ENCODE data around the gene MRPL20.

DNA sequence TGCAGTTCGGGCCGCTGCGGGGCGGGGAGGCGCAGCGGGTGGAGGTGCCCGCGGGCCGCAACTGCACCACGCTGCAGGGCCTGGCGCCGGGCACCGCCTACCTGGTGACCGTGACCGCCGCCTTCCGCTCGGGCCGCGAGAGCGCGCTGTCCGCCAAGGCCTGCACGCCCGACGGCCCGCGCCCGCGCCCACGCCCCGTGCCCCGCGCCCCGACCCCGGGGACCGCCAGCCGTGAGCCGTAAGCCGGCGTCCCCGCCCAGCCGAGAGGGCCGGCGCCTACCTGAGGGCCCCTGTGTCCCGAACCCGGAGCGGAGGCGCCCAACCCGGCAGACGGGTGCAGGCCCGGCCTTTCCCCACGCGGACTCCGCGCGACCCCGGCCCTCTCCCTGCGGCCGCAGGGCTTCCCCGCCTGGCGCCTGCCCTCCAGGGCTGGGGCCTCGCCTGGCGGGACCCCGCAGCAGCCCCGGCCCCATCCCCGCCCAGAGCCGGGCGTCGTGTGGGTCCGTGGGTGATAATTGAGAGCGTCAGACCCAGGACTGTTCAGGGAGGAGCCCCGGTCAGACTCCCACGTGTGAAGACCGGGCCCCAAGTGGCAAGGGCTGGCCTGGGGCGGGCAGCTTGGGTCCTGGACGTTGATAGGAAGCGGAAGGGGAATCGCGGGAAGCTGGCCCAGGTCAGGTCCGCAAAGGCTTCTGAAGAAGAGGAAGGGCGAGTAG, 32.6 kb upstream of the MRPL20 start:
- TF ChIP-seq, protein P1, sequence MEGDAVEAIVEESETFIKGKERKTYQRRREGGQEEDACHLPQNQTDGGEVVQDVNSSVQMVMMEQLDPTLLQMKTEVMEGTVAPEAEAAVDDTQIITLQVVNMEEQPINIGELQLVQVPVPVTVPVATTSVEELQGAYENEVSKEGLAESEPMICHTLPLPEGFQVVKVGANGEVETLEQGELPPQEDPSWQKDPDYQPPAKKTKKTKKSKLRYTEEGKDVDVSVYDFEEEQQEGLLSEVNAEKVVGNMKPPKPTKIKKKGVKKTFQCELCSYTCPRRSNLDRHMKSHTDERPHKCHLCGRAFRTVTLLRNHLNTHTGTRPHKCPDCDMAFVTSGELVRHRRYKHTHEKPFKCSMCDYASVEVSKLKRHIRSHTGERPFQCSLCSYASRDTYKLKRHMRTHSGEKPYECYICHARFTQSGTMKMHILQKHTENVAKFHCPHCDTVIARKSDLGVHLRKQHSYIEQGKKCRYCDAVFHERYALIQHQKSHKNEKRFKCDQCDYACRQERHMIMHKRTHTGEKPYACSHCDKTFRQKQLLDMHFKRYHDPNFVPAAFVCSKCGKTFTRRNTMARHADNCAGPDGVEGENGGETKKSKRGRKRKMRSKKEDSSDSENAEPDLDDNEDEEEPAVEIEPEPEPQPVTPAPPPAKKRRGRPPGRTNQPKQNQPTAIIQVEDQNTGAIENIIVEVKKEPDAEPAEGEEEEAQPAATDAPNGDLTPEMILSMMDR (conservative IDR thresholded peaks at IDR 0.05): no peak
- TF ChIP-seq EZH2 (IDR thresholded peaks at IDR 0.05; ENCODE audit: low read depth): no peak

All from PC-9 (cell line).